PC-9 (cell line): Measurements from ENCODE around the gene DOCK1.

Experiments used
- CTCF ChIP-seq: fragments of 200-600 bp; sonication (generic); conservative IDR thresholded peaks from 2 replicates; pipeline ENCODE4 v1.6.1; 2017; ENCODE audit warnings: mixed run types, antibody characterized with exemption, mild to moderate bottlenecking, moderate library complexity
- EZH2 ChIP-seq: fragments of 200-600 bp; sonication (generic); IDR thresholded peaks from 2 replicates; pipeline ENCODE4 v1.8.0; 2017; ENCODE audit warnings: antibody characterized with exemption, low read depth

GRCh38 chr10:127452568-127452967 is 547.3 kb downstream of the DOCK1 start:
- TF ChIP-seq CTCF (no peak), EZH2 (no peak)
